DND-41 (cell line): Measurements from ENCODE around the gene AUTS2.

Source experiments
- CTCF ChIP-seq: IDR thresholded peaks from 2 replicates; pipeline ENCODE4 v1.5.1; 2012; ENCODE audit warnings: borderline replicate concordance, low read length, moderate library complexity, mild to moderate bottlenecking; ENCODE audit not compliant: poor library complexity, severe bottlenecking; ENCODE audit errors: extremely low read depth
- EZH2 ChIP-seq: IDR thresholded peaks from 3 replicates; pipeline ENCODE4 v1.6.1; 2012; ENCODE audit warnings: borderline replicate concordance, low read depth, mild to moderate bottlenecking, moderate library complexity, low read length, inconsistent platforms; ENCODE audit not compliant: severe bottlenecking

- TF ChIP-seq CTCF (no peak), EZH2 (no peak)
Observed at GRCh38 chr7:69817121-69817520, 218.8 kb downstream of the AUTS2 start.
